Fibroblast of lung (primary cell): Measurements from ENCODE around the gene CACUL1. TPM values are rescaled to one million over a fixed set of nuclear protein-coding genes. Genes with fewer than 3 reads are reported as not detected.

ENCODE experiments used
- DNase-seq, 2 donors: peaks; one replicate each; pipeline versions ENCODE4 v3.0.0 to v3.0.0-alpha.2; 2010; ENCODE audit warnings: low read depth in 2 of 2
- H2AFZ ChIP-seq: 2 replicates; pipeline ENCODE4 v1.5.1; 2012; ENCODE audit warnings: low read length, control low read depth, inconsistent platforms
- H3K27ac ChIP-seq: 2 replicates; pipeline ENCODE4 v1.5.1; 2011; ENCODE audit warnings: low read length, control low read depth; ENCODE audit not compliant: insufficient read depth
- H3K27me3 ChIP-seq: 2 replicates; pipeline ENCODE4 v1.5.1; 2011; ENCODE audit warnings: mild to moderate bottlenecking, low read length; ENCODE audit not compliant: control insufficient read depth, insufficient read depth
- H3K36me3 ChIP-seq: 2 replicates; pipeline ENCODE4 v1.5.1; 2011; ENCODE audit warnings: low read length; ENCODE audit not compliant: control insufficient read depth, insufficient read depth
- H3K4me1 ChIP-seq: 2 replicates; pipeline ENCODE4 v1.5.1; 2011; ENCODE audit warnings: low read length; ENCODE audit not compliant: control insufficient read depth, insufficient read depth; ENCODE audit errors: extremely low read depth
- H3K4me2 ChIP-seq: 2 replicates; pipeline ENCODE4 v1.5.1; 2011; ENCODE audit warnings: low read length, control low read depth; ENCODE audit not compliant: insufficient read depth; ENCODE audit errors: extremely low read depth
- H3K4me3 ChIP-seq, 4 experiments: fragments of 200-600 bp in 1 of 4; sonication (generic) in 1 of 4; replicated peaks in 1 of 4; 2 replicates each; pipeline ENCODE4 v1.5.1; 2011 to 2016; ENCODE audit warnings: low read length in 4 of 4, low read depth in 3 of 4, mild to moderate bottlenecking in 3 of 4, control low read depth in 2 of 4, inconsistent platforms in 1 of 4, mixed read lengths in 1 of 4; ENCODE audit not compliant: insufficient read depth in 1 of 4; ENCODE audit errors: control extremely low read depth in 1 of 4
- H3K79me2 ChIP-seq: 2 replicates; pipeline ENCODE4 v1.5.1; 2012; ENCODE audit warnings: mild to moderate bottlenecking, low read length, inconsistent platforms; ENCODE audit not compliant: control insufficient read depth, insufficient read depth
- H3K9ac ChIP-seq: 2 replicates; pipeline ENCODE4 v1.5.1; 2011; ENCODE audit warnings: mild to moderate bottlenecking, low read length, control low read depth; ENCODE audit not compliant: insufficient read depth
- H3K9me3 ChIP-seq: 2 replicates; pipeline ENCODE4 v1.5.1; 2012; ENCODE audit warnings: low read depth, low read length; ENCODE audit not compliant: control insufficient read depth, insufficient read depth
- H4K20me1 ChIP-seq: 2 replicates; pipeline ENCODE4 v1.5.1; 2011; ENCODE audit warnings: low read length; ENCODE audit not compliant: control insufficient read depth, insufficient read depth; ENCODE audit errors: extremely low read depth
- CTCF ChIP-seq, 2 donors: IDR thresholded peaks in 1 of 2; conservative IDR thresholded peaks in 1 of 2; 1 replicate in 1 of 2; 2 replicates in 1 of 2; pipeline ENCODE4 v1.5.1; 2011 to 2012; ENCODE audit warnings: low read length in 2 of 2, control low read depth in 1 of 2, inconsistent platforms in 1 of 2, low read depth in 1 of 2, mild to moderate bottlenecking in 1 of 2
- EZH2 ChIP-seq: IDR thresholded peaks from 2 replicates; pipeline ENCODE4 v1.5.1; 2012; ENCODE audit warnings: low read length, control low read depth, mild to moderate bottlenecking; ENCODE audit errors: missing control alignments
- polyA plus RNA-seq, 2 donors: library from polyadenylated mRNA; depleted of rRNA in 1 of 2; stranded (reverse) in 1 of 2; unstranded in 1 of 2; fragments of >200 nt; gene quantifications; 2 replicates each; pipeline ENCODE4 v1.2.1, GENCODE V29; 2011 to 2012; ENCODE audit warnings: missing spikeins in 1 of 2
- total RNA-seq: library from RNA; depleted of rRNA; stranded (reverse); fragments of >200 nt; gene quantifications from 2 replicates; pipeline ENCODE4 v1.2.1, GENCODE V29; 2014

Gene CACUL1
- total and polyA plus RNA-seq, 2 donors (not counting 1 experiment from before 2014, with no cell fraction given), result 15.7 to 25.3 TPM

GRCh38 chr10:118729200-118729599 lies 25.6 kb downstream of the CACUL1 start:
- H3K4me1 ChIP-seq, result peaks cover 8% of the 10 kb centered on the region
- peaks cover 36% of the 10 kb centered on the region for H3K79me2 ChIP-seq
- no peaks in the 10 kb centered on the region for H3K36me3 ChIP-seq
- no peak overlapping the region for H3K4me2 ChIP-seq
- H3K9me3 ChIP-seq, result no peaks in the 10 kb centered on the region
- no peak overlapping the region for H3K4me3 ChIP-seq
- TF ChIP-seq CTCF (conservative IDR thresholded peaks at IDR 0.05 in 1 of 2, IDR thresholded peaks at IDR 0.05 in 1 of 2; ENCODE audit: low read depth in 1 of 2, low read length in 2 of 2), result no peak
- no peak for TF ChIP-seq EZH2
- H4K20me1 ChIP-seq, result no peaks in the 10 kb centered on the region
- H3K27ac ChIP-seq, result no peak overlapping the region
- H3K27me3 ChIP-seq, result no peaks in the 10 kb centered on the region
- DNase-seq, result no peak
- H3K9ac ChIP-seq, result no peak overlapping the region
- no peak overlapping the region for H2AFZ ChIP-seq

- peak overlapping the region; percentile 26 for H3K27ac ChIP-seq
- H3K79me2 ChIP-seq, result peaks cover 13% of the 10 kb centered on the region
- DNase-seq, result peak; percentile 34 to 87
- H3K27me3 ChIP-seq, result no peaks in the 10 kb centered on the region
- H3K9ac ChIP-seq, result no peak overlapping the region
- H3K4me3 ChIP-seq, result no peak overlapping the region
- peaks cover 8% of the 10 kb centered on the region for H3K4me1 ChIP-seq
- H3K4me2 ChIP-seq, result peak overlapping the region; percentile 46
- H2AFZ ChIP-seq, result no peak overlapping the region
- no peaks in the 10 kb centered on the region for H3K9me3 ChIP-seq
- H3K36me3 ChIP-seq, result no peaks in the 10 kb centered on the region
- H4K20me1 ChIP-seq, result no peaks in the 10 kb centered on the region
- no peak for TF ChIP-seq EZH2
- no peak for TF ChIP-seq CTCF (conservative IDR thresholded peaks at IDR 0.05 in 1 of 2, IDR thresholded peaks at IDR 0.05 in 1 of 2; ENCODE audit: low read depth in 1 of 2, low read length in 2 of 2)
These were observed 28.8 kb downstream of the CACUL1 start for GRCh38 chr10:118725886-118726500.

GRCh38 chr10:118723466-118723865 lies 31.3 kb downstream of the CACUL1 start:
- Histone ChIP-seq H3K4me2 (no peak overlapping the region), H3K27ac (peak overlapping the region; percentile 11), H4K20me1 (no peaks in the 10 kb centered on the region)

More at GRCh38 chr10:118723466-118723865, 31.3 kb downstream of the CACUL1 start:
- Histone ChIP-seq H2AFZ (no peak overlapping the region), H3K4me1 (peaks cover 8% of the 10 kb centered on the region), H3K9ac (no peak overlapping the region), H3K4me3 (no peak overlapping the region), H3K27me3 (no peaks in the 10 kb centered on the region), H3K36me3 (no peaks in the 10 kb centered on the region), H3K9me3 (no peaks in the 10 kb centered on the region), H3K79me2 (peaks cover 2% of the 10 kb centered on the region)
- DNase-seq, result peak; percentile 37 to 47
- TF ChIP-seq EZH2, result no peak
- TF ChIP-seq CTCF (conservative IDR thresholded peaks at IDR 0.05 in 1 of 2, IDR thresholded peaks at IDR 0.05 in 1 of 2; ENCODE audit: low read depth in 1 of 2, low read length in 2 of 2), result no peak
